Hair follicle dermal papilla cell (primary cell): Measurements from ENCODE around the gene OR12D1. TPM values are rescaled to one million over a fixed set of nuclear protein-coding genes. Genes with fewer than 3 reads are reported as not detected.

Source experiments
- total RNA-seq: library from RNA; depleted of rRNA; stranded (reverse); fragments of >200 nt; gene quantifications from 2 replicates; pipeline ENCODE4 v1.2.3, GENCODE V29; 2012

OR12D1 gene
- total RNA-seq: not detected in 2 replicates

GRCh38 chr6:29414588-29414987 lies at the start of gene OR12D1:
TSS of gene OR12D1 (plus strand) at chr6:29414928.

GRCh38 chr6:29368765-29369164 lies 46.0 kb upstream of the OR12D1 start, which contains the start of gene OR5V1:
TSS of gene OR5V1 (minus strand) at chr6:29368865. CDS start at chr6:29356195, 12,670 bp downstream.

GRCh38 chr6:29375191-29375590 lies 39.5 kb upstream of the OR12D1 start, which contains the start of gene OR12D3:
TSS of gene OR12D3 (minus strand) at chr6:29375291. CDS start at chr6:29375287, 4 bp downstream.

GRCh38 chr6:29395331-29395730 lies 19.4 kb upstream of the OR12D1 start, which contains the start of gene OR12D2:
TSS of gene OR12D2 (plus strand) at chr6:29395631. CDS start at chr6:29396700, 1,069 bp downstream.

GRCh38 chr6:29439006-29439405 lies 24.3 kb downstream of the OR12D1 start, which contains the start of gene OR10C1:
TSS of gene OR10C1 (plus strand) at chr6:29439306. CDS start at chr6:29440016, 710 bp downstream.

GRCh38 chr6:29456971-29457370 lies 42.2 kb downstream of the OR12D1 start, which contains the start of the genes OR11A1 and OR2H1:
TSS of gene OR11A1 (minus strand) at chr6:29457071. CDS start at chr6:29427641, 29,430 bp downstream.
TSS of gene OR2H1 (plus strand) at chr6:29457155. CDS start at chr6:29461770, 4,615 bp downstream.

Other genes with a start within 250 kb of the OR12D1 start
- gene OR2J2, start 244.0 kb upstream of the OR12D1 start, total RNA-seq: not detected in 2 replicates
- gene OR14J1, start 113.2 kb upstream of the OR12D1 start, total RNA-seq: not detected in 2 replicates
- not detected in 2 replicates for gene OR5V1, start 46.1 kb upstream of the OR12D1 start, total RNA-seq
- gene OR12D3, start 39.6 kb upstream of the OR12D1 start, total RNA-seq: not detected in 2 replicates
- not detected in 2 replicates for gene OR12D2, start 19.3 kb upstream of the OR12D1 start, total RNA-seq
- not detected in 2 replicates for gene OR10C1, start 24.4 kb downstream of the OR12D1 start, total RNA-seq
- gene OR11A1, start 42.1 kb downstream of the OR12D1 start, total RNA-seq: not detected in 2 replicates
- gene OR2H1, start 42.2 kb downstream of the OR12D1 start, total RNA-seq: not detected in 2 replicates
- not detected in 2 replicates for gene MAS1L, start 73.0 kb downstream of the OR12D1 start, total RNA-seq
- not detected in 2 replicates for gene UBD, start 144.8 kb downstream of the OR12D1 start, total RNA-seq
- not detected in 2 replicates for gene OR2H2, start 170.2 kb downstream of the OR12D1 start, total RNA-seq
- 15.5 and 16.6 TPM in 2 replicates for gene GABBR1, start 218.3 kb downstream of the OR12D1 start, total RNA-seq
- not detected in 2 replicates for gene MOG, start 242.2 kb downstream of the OR12D1 start, total RNA-seq